ENCODE results near the gene CFAP157.
"Not testable (repeated sequence)": the region's sequence is repeated elsewhere in the genome, so short reads cannot be mapped to it uniquely, and the experiment has no call there.

The CFAP157 gene

GRCh38 chr9:127739614-127740330 lies 33.0 kb downstream of the CFAP157 start:
- no peak for DNase-seq

GRCh38 chr9:127741831-127742434 lies 35.1 kb downstream of the CFAP157 start:
- no peak for DNase-seq

GRCh38 chr9:127742435-127743088 lies 35.8 kb downstream of the CFAP157 start:
- DNase-seq: no peak

GRCh38 chr9:127744398-127745110 lies 37.8 kb downstream of the CFAP157 start:
- DNase-seq: no peak

- DNase-seq: peak; percentile 43
Observed at GRCh38 chr9:127746959-127747569, 40.3 kb downstream of the CFAP157 start.

- no peak for DNase-seq
Observed at GRCh38 chr9:127749090-127749787, 42.5 kb downstream of the CFAP157 start.

GRCh38 chr9:127751269-127752054 lies 44.7 kb downstream of the CFAP157 start:
- DNase-seq: no peak

- DNase-seq: no peak
Observed at GRCh38 chr9:127753148-127753547, 46.4 kb downstream of the CFAP157 start.

GRCh38 chr9:127753622-127754021 lies 46.8 kb downstream of the CFAP157 start:
- DNase-seq: no peak

- DNase-seq: no peak
Observed at GRCh38 chr9:127754099-127755060, 47.6 kb downstream of the CFAP157 start.

- DNase-seq: no peak
Observed at GRCh38 chr9:127755061-127756060, 48.6 kb downstream of the CFAP157 start.

- DNase-seq: no peak
Observed at GRCh38 chr9:127756233-127756632, 49.4 kb downstream of the CFAP157 start.

GRCh38 chr9:127756776-127757175 lies 50.0 kb downstream of the CFAP157 start:
- not testable (repeated sequence) for DNase-seq

GRCh38 chr9:127758843-127759242 lies 52.1 kb downstream of the CFAP157 start:
- no peak for DNase-seq

- DNase-seq: no peak
Observed at GRCh38 chr9:127761061-127761460, 54.3 kb downstream of the CFAP157 start.

- DNase-seq: no peak
Observed at GRCh38 chr9:127761491-127761956, 54.7 kb downstream of the CFAP157 start.

- DNase-seq: no peak
Observed at GRCh38 chr9:127762111-127762676, 55.4 kb downstream of the CFAP157 start.

GRCh38 chr9:127763918-127764384 lies 57.2 kb downstream of the CFAP157 start:
- DNase-seq: peak; percentile 41

All from activated T-cell treated with anti-CD3 and anti-CD28 coated beads, Interleukin-2, amount 50 U/mL, for 1 hour (primary cell).